GM18870 (cell line): Measurements from ENCODE around the gene FOXL3.

Experiments
- ATAC-seq: cut with Tn5 transposase; IDR thresholded peaks from one replicate; pipeline ENCODE4 v1.9.1; 2021; ENCODE audit warnings: moderate library complexity; ENCODE audit not compliant: unreplicated experiment

Gene FOXL3

DNA sequence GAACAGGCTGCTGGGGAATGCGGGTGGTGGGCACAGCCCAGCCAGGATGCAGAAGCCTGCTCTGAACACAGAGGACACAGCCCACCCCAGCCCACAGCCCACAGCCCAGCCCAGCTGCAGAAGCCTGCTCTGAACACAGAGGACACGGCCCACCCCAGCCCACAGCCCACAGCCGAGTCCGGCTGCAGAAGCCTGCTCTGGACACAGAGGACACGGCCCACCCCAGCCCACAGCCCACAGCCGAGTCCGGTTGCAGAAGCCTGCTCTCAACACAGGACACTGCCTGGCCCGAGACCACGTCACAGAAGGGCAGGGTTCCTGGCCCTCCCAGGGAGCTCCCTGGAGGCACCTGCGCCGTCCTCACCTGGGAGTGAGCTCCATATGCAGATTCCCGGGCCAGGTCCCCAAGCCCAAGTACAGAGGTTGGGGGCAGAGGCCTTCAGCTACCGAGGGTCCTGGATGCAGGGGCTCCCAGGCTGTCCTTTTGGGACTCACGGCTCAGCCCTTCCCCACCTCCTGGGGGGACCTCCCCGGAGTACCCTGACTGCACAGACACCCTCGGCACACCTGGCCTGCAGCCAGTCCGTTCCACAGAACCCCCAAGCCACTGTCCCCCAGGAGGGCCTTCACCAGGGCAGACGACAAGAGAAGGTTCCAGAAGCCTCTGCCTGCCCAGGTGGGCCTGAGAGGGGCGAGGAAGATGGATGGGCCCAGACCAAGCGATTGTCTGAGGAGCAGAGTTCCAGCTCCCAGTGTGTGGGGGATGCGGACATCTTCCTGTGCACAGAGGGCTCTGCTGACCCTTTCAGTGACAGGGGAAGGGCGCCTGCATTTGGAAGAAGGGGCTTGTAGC, 23.7 kb upstream of the FOXL3 start:
- ATAC-seq, result no peak

DNA sequence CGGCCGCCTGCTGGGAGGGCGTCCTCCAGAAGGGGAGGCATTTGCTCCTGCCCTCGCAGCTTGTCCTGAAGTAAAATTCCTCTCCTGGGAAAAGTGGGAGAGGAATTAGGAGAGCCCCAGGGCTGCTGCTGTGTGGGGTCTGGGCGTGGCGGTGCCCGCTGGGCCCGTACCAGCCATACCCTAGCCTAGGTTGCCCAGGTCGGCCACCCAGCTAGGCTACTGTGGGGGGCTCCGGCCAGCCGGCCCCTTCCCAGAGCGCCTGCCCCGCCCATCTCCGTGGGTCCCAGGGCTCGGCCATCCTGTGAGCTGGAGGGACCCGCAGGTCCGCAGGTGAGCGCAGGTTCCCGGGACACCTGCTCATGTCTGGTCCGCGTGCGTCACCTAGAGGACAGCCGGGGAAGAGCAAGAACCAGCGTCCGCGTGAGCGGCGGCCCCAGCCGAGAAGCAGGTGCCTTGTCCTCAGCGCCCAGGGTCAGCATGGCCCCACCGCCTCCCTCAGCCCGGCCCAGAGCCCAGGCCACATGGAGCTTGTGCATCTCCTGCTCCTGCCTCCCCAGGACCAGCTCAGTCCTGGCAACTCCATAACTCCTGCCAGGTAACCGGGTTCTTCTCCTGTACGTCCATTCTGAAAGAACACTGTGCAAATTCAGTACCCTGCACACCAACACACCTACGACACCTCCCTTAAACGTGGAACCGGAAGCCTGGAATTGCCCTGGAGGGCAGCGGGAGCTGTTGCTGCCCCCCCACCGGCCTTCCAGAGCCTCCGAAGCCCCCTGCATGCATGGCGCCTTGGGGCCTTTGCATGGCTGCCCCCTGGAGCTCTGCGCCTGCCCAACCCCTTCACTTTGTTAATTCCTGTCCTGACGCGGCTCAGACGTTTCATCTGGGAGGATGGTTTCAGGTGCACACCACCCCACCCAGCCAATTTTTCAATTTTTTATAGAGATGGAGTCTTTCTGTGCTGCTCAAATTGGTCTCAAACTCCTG, 22.8 kb upstream of the FOXL3 start:
- ATAC-seq, result no peak

- ATAC-seq, result no peak
These were observed 21.0 kb upstream of the FOXL3 start for GRCh38 chr7:268991-269390.

GRCh38 chr7:269721-270120, 20.2 kb upstream of the FOXL3 start:
- ATAC-seq, result no peak

DNA sequence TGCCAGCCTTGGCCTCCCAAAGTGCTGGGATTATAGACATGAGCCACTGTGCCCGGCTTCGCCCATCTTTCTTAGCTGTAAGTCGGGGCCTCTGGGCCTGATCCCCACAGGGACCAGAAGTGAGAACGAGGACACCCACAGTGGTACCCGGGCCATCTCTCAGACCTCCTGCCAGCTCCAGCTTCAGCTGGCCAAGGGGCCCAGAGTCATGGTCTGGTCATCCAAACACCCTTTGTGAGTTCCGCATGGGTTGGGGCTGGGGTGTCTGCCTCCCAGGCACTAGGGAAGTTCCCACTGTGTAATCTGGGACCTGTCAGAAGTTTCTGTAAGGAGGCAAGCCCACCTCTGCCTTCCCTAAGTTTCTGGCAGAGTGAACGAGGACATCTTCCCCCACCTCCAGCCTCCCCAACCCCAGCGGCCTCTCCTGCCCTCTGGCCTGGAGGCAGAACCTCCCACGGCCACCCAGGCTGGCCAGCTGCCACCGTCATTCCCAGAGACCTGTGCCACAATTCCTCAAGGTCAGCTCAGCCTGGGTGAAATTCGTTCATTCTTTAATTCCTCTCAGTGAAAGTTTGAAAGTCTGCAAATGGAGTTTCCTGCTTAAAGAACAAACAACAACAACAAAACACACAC, 19.5 kb upstream of the FOXL3 start:
- no peak for ATAC-seq

DNA sequence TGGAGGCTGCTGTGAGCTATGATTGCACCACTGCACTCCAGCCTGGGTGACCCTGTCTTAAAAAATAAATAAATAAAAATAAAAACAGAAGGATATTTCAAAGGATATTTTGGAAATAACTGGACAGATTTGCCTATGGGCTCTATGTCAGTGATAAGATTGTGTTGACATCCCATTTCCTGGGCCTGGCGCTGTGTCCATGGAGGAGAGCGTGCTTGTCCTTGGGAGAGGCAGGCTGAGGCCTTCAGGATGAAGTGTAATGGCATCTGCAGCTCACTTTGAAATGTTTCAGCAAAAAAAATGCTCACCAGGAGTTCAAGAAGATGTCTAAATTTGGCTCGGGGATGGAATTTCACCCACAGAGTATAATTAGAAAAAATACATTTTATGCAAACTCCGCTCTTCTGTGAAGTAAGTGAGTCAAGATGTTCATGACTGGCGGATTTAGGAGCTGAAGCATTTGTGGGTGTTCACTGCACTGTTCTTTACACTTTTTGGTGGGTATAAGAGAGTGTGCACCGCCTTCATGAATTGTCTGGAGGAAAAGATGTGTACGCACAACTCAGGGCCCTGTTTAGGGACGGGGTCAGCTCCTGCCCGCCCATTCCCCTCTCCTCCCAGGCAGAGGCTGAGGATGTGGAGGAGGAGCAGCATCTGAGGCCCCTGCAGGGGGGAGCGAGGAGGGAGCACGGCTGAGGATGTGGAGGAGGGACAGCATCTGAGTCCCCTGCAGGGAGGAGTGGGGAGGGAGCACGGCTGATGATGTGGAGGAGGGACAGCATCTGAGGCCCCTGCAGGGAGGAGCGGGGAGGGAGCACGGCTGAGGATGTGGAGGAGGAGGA, 18.5 kb upstream of the FOXL3 start:
- no peak for ATAC-seq

GRCh38 chr7:272108-272615, 17.8 kb upstream of the FOXL3 start:
- no peak for ATAC-seq

DNA sequence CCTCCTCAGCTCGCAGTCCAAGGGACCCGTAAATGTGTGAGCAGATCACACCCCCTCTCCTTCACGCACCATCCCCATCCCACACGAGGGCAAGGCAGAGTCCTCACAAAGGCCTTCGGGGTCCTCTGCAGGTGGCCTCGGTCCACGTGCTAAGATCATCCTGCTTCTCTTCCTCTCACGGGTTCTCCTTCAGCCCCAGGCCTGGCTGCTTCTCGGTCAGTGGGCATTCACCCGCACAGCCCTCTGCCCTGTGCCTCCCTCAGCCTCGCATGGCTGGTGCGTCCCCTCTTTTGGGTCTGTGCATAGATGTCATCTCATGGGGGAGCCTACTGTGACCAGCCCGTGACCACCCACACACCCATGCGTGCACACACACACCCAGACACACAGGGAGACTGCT, 17.3 kb upstream of the FOXL3 start:
- no peak for ATAC-seq

DNA sequence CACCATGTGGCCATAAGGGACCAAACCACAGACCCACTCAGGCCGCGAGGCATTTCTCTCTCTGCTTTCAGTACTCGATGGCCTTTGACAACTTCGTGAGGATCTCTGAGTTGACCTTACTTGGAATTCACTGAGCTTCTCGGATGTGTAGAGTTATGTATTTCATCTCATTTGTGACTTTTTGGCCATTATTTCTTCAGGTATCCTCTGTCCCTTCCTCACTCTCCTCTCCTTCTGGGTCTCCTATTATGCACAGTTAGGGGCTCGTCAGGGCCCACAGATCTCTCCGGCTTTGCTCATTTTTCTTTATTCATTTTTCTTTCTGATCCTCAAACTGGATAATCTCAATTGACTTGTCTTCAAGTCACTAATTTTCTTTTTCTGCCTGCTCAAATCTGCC, 16.6 kb upstream of the FOXL3 start:
- no peak for ATAC-seq

GRCh38 chr7:274266-274665, 15.7 kb upstream of the FOXL3 start:
- no peak for ATAC-seq

DNA sequence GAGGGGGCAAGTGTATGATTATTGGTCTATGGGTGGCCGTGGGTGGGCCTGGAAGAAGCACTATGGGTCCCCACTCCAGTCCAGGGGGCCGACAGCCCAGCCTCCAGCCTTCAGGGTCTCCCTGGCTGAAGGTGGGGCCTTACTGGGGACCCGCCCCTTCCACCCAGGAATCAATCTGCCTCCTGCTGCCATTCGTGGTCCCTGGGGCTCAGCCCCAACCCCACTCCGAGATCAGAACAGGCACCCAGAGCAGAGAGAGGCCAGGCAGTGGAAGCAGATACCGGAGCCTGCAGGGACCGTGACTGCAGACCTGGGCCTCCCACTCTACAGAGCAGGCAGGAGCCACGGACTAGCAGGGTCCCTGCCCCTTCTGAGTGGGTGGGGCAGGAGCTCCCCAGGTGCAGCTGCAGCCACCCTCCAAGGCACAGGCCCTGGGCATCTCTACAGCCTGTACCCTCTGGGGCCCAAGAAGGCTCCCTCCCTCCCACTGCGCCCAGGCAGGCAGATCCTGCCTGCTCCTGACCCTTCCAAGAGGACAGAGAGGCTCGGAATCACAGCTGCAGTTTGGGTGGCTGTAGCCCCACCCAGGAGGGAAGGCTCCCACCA, 13.6 kb upstream of the FOXL3 start:
- ATAC-seq, result no peak

GRCh38 chr7:277228-277627, 12.7 kb upstream of the FOXL3 start:
- ATAC-seq, result no peak

DNA sequence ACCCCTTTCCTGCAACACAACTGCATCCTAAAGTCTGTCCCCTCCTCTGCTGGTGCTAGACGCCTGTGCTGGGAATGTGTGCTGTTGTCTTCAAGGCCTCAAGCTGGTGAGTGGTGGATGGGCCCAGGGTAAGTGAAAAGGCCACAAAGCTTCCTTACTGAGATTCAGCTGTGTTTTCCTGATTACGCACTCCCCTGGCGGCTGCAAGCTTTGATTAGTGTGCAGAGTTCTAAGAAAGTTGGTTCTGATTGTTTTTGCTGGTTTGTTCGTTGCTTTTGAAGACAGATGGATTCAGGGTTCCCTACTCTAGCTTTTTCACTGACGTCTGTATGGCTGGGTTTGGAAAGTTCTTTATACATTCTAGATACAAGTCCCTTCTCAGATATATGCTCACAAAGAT, 11.9 kb upstream of the FOXL3 start:
- no peak for ATAC-seq

DNA sequence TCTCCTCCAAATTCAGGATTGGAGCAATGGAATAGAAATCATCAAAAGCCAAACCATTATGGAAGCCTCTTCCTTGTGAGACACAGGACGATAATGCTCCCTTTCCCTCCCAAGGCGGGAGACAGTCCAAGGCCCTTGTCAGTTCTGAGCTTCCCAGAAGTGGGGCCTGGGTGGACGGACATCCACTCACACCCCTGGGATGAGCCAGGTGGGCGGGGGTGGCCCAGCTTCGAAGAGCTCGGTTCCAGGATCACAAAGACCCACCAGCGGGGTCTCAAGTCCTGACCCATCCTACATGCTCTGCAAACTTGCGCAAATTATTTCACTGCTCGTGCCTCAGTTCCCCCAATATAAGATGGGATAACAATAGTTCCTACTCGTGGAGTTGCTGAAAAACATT, 10.1 kb upstream of the FOXL3 start:
- ATAC-seq, result no peak

DNA sequence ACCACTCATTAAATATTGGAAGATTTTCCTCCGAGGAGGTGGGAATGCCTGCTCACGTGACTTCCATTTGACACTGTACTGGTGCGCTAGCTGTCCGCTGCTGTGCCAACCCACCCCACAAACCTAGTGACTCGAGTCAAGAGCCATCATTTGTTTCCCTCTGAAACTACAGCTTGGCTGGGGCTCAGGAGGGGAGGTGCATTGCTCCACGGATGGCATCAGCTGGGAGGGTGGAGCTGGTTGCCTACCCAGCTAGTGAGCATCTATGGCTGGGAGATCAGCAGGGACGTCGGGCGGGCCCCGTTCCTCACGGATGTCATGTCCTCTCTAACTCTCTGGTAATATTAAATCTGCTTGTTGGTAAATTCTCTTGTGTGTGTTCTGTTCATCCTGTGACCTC, 9.5 kb upstream of the FOXL3 start:
- ATAC-seq, result no peak

DNA sequence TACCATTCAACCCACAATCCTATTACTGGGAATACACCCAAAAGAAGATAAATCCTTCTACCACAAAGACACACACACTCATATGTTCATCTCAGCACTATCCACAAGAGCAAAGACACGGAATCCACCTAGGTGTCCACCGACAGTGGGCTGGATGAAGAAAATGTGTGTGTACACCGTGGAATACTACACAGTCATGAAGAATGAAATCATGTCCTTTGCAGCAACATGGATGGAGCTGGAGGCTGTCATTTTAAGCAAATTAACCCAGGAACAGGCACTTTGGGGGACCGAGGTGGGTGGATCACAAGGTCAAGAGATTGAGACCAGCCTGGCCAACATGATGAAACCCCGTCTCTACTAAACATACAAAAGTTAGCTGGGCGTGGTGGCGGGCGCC, 8.3 kb upstream of the FOXL3 start:
- ATAC-seq, result no peak

- no peak for ATAC-seq
These were observed 7.3 kb upstream of the FOXL3 start for GRCh38 chr7:282621-283020.

- ATAC-seq, result no peak
These were observed 4.9 kb upstream of the FOXL3 start for GRCh38 chr7:284762-285722.

DNA sequence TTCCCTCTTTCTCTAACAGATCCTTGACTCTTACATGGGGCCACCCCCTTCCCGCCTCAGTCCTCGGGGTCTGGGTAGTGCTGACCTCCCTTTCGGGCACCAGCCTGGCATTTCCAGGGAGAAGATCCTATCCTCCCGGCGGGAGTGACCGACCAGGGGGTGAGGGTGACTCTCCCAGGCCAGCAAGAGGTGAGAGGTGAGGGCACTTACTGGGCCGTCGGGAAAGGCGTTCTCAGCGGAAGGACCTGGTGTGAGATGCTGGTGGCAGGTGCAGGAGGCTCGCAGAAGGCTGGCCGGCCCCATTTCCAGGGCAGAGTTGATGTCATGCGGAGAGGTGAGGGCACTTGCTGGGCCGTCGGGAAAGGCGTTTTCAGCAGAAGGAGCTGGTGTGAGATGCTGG, 4.2 kb upstream of the FOXL3 start:
- no peak for ATAC-seq
